ENCODE measurements around the gene ZNF526.

Gene ZNF526

GRCh38 chr19:42206871-42207755, 13.0 kb upstream of the ZNF526 start:
- TF ChIP-seq HDGF (IDR thresholded peaks at IDR 0.05; ENCODE audit: borderline replicate concordance) (no peak), PKNOX1 (IDR thresholded peaks at IDR 0.05) (no peak), CTBP1 (IDR thresholded peaks at IDR 0.05; ENCODE audit: borderline replicate concordance) (no peak), FOXA1 (IDR thresholded peaks at IDR 0.05) (no peak), ELF4 (IDR thresholded peaks at IDR 0.05) (no peak), FOXK2 (IDR thresholded peaks at IDR 0.05) (no peak), SP1 (IDR thresholded peaks at IDR 0.05) (no peak), LEF1 (IDR thresholded peaks at IDR 0.05; ENCODE audit: borderline replicate concordance) (no peak), FOXM1 (IDR thresholded peaks at IDR 0.05; ENCODE audit: borderline replicate concordance) (no peak), TARDBP (IDR thresholded peaks at IDR 0.05) (no peak), NFRKB (IDR thresholded peaks at IDR 0.05) (no peak), ARNT (IDR thresholded peaks at IDR 0.05) (no peak), L3MBTL2 (conservative IDR thresholded peaks at IDR 0.05) (no peak)
- POLR2A ChIA-PET: no interaction called here
- DNase-seq (ENCODE audit: extremely low spot score): no peak
- CTCF ChIA-PET: interaction anchor here (0.7 kb wide), 1 partner anchor 10 kb away, joined by 4 read pairs; no protein-coding TSS in a partner anchor

- no peak for DNase-seq (ENCODE audit: extremely low spot score)
- ChIA-PET POLR2A (no interaction called here), CTCF (no interaction called here)
- TF ChIP-seq ELF4 (IDR thresholded peaks at IDR 0.05): no peak
- TF ChIP-seq FOXK2 (IDR thresholded peaks at IDR 0.05): no peak
- TF ChIP-seq HDGF (IDR thresholded peaks at IDR 0.05; ENCODE audit: borderline replicate concordance): no peak
- no peak for TF ChIP-seq NFRKB (IDR thresholded peaks at IDR 0.05)
- no peak for TF ChIP-seq LEF1 (IDR thresholded peaks at IDR 0.05; ENCODE audit: borderline replicate concordance)
- TF ChIP-seq L3MBTL2 (conservative IDR thresholded peaks at IDR 0.05): no peak
- TF ChIP-seq ARNT (IDR thresholded peaks at IDR 0.05): no peak
- TF ChIP-seq SP1 (IDR thresholded peaks at IDR 0.05): no peak
- no peak for TF ChIP-seq FOXA1 (IDR thresholded peaks at IDR 0.05)
- no peak for TF ChIP-seq TARDBP (IDR thresholded peaks at IDR 0.05)
- TF ChIP-seq FOXM1 (IDR thresholded peaks at IDR 0.05; ENCODE audit: borderline replicate concordance): no peak
- TF ChIP-seq PKNOX1 (IDR thresholded peaks at IDR 0.05): no peak
- TF ChIP-seq CTBP1 (IDR thresholded peaks at IDR 0.05; ENCODE audit: borderline replicate concordance): no peak
- TF ChIP-seq ZNF384 (IDR thresholded peaks at IDR 0.05): no peak
- no peak for TF ChIP-seq BHLHE40 (IDR thresholded peaks at IDR 0.05; ENCODE audit: borderline replicate concordance)
- TF ChIP-seq SUZ12 (IDR thresholded peaks at IDR 0.05): no peak
Measured at GRCh38 chr19:42207767-42208271, 12.3 kb upstream of the ZNF526 start.

GRCh38 chr19:42208612-42209011, 11.5 kb upstream of the ZNF526 start:
- TF ChIP-seq NFRKB (IDR thresholded peaks at IDR 0.05): no peak
- no peak for TF ChIP-seq BHLHE40 (IDR thresholded peaks at IDR 0.05; ENCODE audit: borderline replicate concordance)
- no peak for TF ChIP-seq L3MBTL2 (conservative IDR thresholded peaks at IDR 0.05)
- no peak for TF ChIP-seq FOXA1 (IDR thresholded peaks at IDR 0.05)
- TF ChIP-seq FOXM1 (IDR thresholded peaks at IDR 0.05; ENCODE audit: borderline replicate concordance): no peak
- no peak for TF ChIP-seq ELF4 (IDR thresholded peaks at IDR 0.05)
- no peak for TF ChIP-seq FOXK2 (IDR thresholded peaks at IDR 0.05)
- no peak for TF ChIP-seq SUZ12 (IDR thresholded peaks at IDR 0.05)
- TF ChIP-seq PKNOX1 (IDR thresholded peaks at IDR 0.05): no peak
- TF ChIP-seq TARDBP (IDR thresholded peaks at IDR 0.05): no peak
- no peak for TF ChIP-seq ARNT (IDR thresholded peaks at IDR 0.05)
- no peak for TF ChIP-seq ZNF384 (IDR thresholded peaks at IDR 0.05)
- TF ChIP-seq LEF1 (IDR thresholded peaks at IDR 0.05; ENCODE audit: borderline replicate concordance): no peak
- ChIA-PET POLR2A (no interaction called here), CTCF (no interaction called here)

GRCh38 chr19:42212886-42213285, 7.2 kb upstream of the ZNF526 start:
- POLR2A ChIA-PET: no interaction called here
- no peak for DNase-seq (ENCODE audit: extremely low spot score)
- TF ChIP-seq PKNOX1 (IDR thresholded peaks at IDR 0.05) (no peak), SUZ12 (IDR thresholded peaks at IDR 0.05) (no peak), ELF4 (IDR thresholded peaks at IDR 0.05) (no peak), SP1 (IDR thresholded peaks at IDR 0.05) (no peak), BHLHE40 (IDR thresholded peaks at IDR 0.05; ENCODE audit: borderline replicate concordance) (no peak), FOXK2 (IDR thresholded peaks at IDR 0.05) (no peak), NFRKB (IDR thresholded peaks at IDR 0.05) (no peak), LEF1 (IDR thresholded peaks at IDR 0.05; ENCODE audit: borderline replicate concordance) (no peak), L3MBTL2 (conservative IDR thresholded peaks at IDR 0.05) (no peak), FOXA1 (IDR thresholded peaks at IDR 0.05) (no peak)
- CTCF ChIA-PET: no interaction called here

More at GRCh38 chr19:42208612-42209011, 11.5 kb upstream of the ZNF526 start:
- no peak for DNase-seq (ENCODE audit: extremely low spot score)

- TF ChIP-seq PKNOX1 (IDR thresholded peaks at IDR 0.05): no peak
- TF ChIP-seq HDGF (IDR thresholded peaks at IDR 0.05; ENCODE audit: borderline replicate concordance): no peak
- TF ChIP-seq ZNF384 (IDR thresholded peaks at IDR 0.05): no peak
- no peak for TF ChIP-seq FOXK2 (IDR thresholded peaks at IDR 0.05)
- TF ChIP-seq SP1 (IDR thresholded peaks at IDR 0.05): no peak
- no peak for TF ChIP-seq SUZ12 (IDR thresholded peaks at IDR 0.05)
- TF ChIP-seq BHLHE40 (IDR thresholded peaks at IDR 0.05; ENCODE audit: borderline replicate concordance): no peak
- TF ChIP-seq TARDBP (IDR thresholded peaks at IDR 0.05): no peak
- no peak for TF ChIP-seq NFRKB (IDR thresholded peaks at IDR 0.05)
- TF ChIP-seq CTBP1 (IDR thresholded peaks at IDR 0.05; ENCODE audit: borderline replicate concordance): no peak
- TF ChIP-seq FOXA1 (IDR thresholded peaks at IDR 0.05): no peak
- TF ChIP-seq L3MBTL2 (conservative IDR thresholded peaks at IDR 0.05): no peak
- no peak for TF ChIP-seq ELF4 (IDR thresholded peaks at IDR 0.05)
- ChIA-PET POLR2A (interaction anchor here (2.7 kb wide), 1 partner anchor 28 kb away, joined by 18 read pairs; the partner anchor contains the start of gene GSK3A), CTCF (interaction anchor here (0.7 kb wide), 1 partner anchor 129 kb away, joined by 3 read pairs; no protein-coding TSS in a partner anchor)
- no peak for DNase-seq (ENCODE audit: extremely low spot score)
Measured at GRCh38 chr19:42214810-42215485, 5.2 kb upstream of the ZNF526 start.

Measured in HEK293T (cell line).